HEK293 (cell line): ENCODE data around the gene ASTN2.

Experiments used
- CTCF ChIA-PET: fragments of 350-600 bp; formaldehyde crosslinking; extraction: SDS; loops from one replicate; lab custom pipeline; 2021; ENCODE audit warnings: antibody characterized with exemption; lab: Yijun Ruan, JAX
- POLR2A ChIA-PET: fragments of 300-600 bp; formaldehyde crosslinking; extraction: SDS; loops from one replicate; lab custom pipeline; 2020; ENCODE audit warnings: antibody characterized with exemption, inconsistent platforms; lab: Yijun Ruan, JAX
- H3K27ac ChIP-seq: fragments of 200-500 bp; sonication (Bioruptor generic); 2 replicates; pipeline ENCODE4 v1.5.1; 2014; ENCODE audit warnings: low read depth, low read length, control low read depth, inconsistent platforms; ENCODE audit errors: extremely low read depth
- H3K36me3 ChIP-seq, 2 experiments: fragments of 200-500 bp in 1 of 2; sonication (Bioruptor generic) in 1 of 2; 1 replicate in 1 of 2; 2 replicates in 1 of 2; pipeline ENCODE4 v1.5.1; 2014 to 2017; ENCODE audit warnings: inconsistent platforms in 2 of 2, low read length in 2 of 2; ENCODE audit not compliant: control insufficient read depth in 2 of 2, insufficient read depth in 1 of 2
- H3K4me1 ChIP-seq: fragments of 200-500 bp; sonication (Bioruptor generic); 2 replicates; pipeline ENCODE4 v1.5.1; 2014; ENCODE audit warnings: mild to moderate bottlenecking, low read length, inconsistent platforms; ENCODE audit not compliant: control insufficient read depth, insufficient read depth
- H3K4me3 ChIP-seq: 2 replicates; pipeline ENCODE4 v1.5.1; 2011; ENCODE audit warnings: low read depth, mild to moderate bottlenecking, control low read depth, low read length, moderate library complexity
- H3K9me3 ChIP-seq: fragments of 200-500 bp; sonication (Bioruptor generic); 2 replicates; pipeline ENCODE4 v1.5.1; 2014; ENCODE audit warnings: low read depth, low read length, inconsistent platforms; ENCODE audit not compliant: control insufficient read depth, insufficient read depth
- GLI4 ChIP-seq: fragments of 450-650 bp; formaldehyde crosslinking; IDR thresholded peaks from 2 replicates; pipeline ENCODE4 v1.5.1; 2016; ENCODE audit warnings: missing biosample characterization, missing genetic modification characterization
- KLF10 ChIP-seq: fragments of 450-650 bp; IDR thresholded peaks from 2 replicates; pipeline ENCODE4 v1.5.1; 2018; ENCODE audit warnings: missing biosample characterization, mild to moderate bottlenecking, missing genetic modification characterization
- KLF9 ChIP-seq: fragments of 450-650 bp; formaldehyde crosslinking; IDR thresholded peaks from 2 replicates; pipeline ENCODE4 v1.5.1; 2016; ENCODE audit warnings: missing biosample characterization, missing genetic modification characterization, low read depth
- REST ChIP-seq: fragments of 450-650 bp; formaldehyde crosslinking; IDR thresholded peaks from 2 replicates; pipeline ENCODE4 v1.5.1; 2016; ENCODE audit warnings: missing biosample characterization, missing genetic modification characterization
- SP3 ChIP-seq: fragments of 450-650 bp; formaldehyde crosslinking; IDR thresholded peaks from 2 replicates; pipeline ENCODE4 v1.5.1; 2016; ENCODE audit warnings: missing biosample characterization, missing genetic modification characterization
- TCF7L2 ChIP-seq: IDR thresholded peaks from 2 replicates; pipeline ENCODE4 v1.6.1; 2011; ENCODE audit warnings: low read depth, mild to moderate bottlenecking, inconsistent platforms, low read length, moderate library complexity, borderline replicate concordance
- TRIM28 ChIP-seq: IDR thresholded peaks from 2 replicates; pipeline ENCODE4 v1.6.1; 2011; ENCODE audit warnings: low read length, control low read depth, borderline replicate concordance
- YY1 ChIP-seq: fragments of 450-650 bp; formaldehyde crosslinking; IDR thresholded peaks from 2 replicates; pipeline ENCODE4 v1.5.1; 2018; ENCODE audit warnings: missing biosample characterization, missing genetic modification characterization
- ZBTB21 ChIP-seq: fragments of 450-650 bp; formaldehyde crosslinking; IDR thresholded peaks from 2 replicates; pipeline ENCODE4 v1.5.1; 2017; ENCODE audit warnings: missing biosample characterization, missing genetic modification characterization
- ZBTB8A ChIP-seq: fragments of 450-650 bp; formaldehyde crosslinking; IDR thresholded peaks from 2 replicates; pipeline ENCODE4 v1.5.1; 2016; ENCODE audit warnings: missing biosample characterization, missing genetic modification characterization
- ZEB2 ChIP-seq: fragments of 450-650 bp; formaldehyde crosslinking; IDR thresholded peaks from 2 replicates; pipeline ENCODE4 v1.5.1; 2016; ENCODE audit warnings: missing biosample characterization, missing genetic modification characterization
- ZFP69B ChIP-seq: fragments of 450-650 bp; formaldehyde crosslinking; IDR thresholded peaks from 2 replicates; pipeline ENCODE4 v1.5.1; 2016; ENCODE audit warnings: missing biosample characterization, missing genetic modification characterization
- ZNF146 ChIP-seq: fragments of 450-650 bp; formaldehyde crosslinking; IDR thresholded peaks from 2 replicates; pipeline ENCODE4 v1.5.1; 2016; ENCODE audit warnings: missing biosample characterization, missing genetic modification characterization
- ZNF169 ChIP-seq: fragments of 450-650 bp; formaldehyde crosslinking; IDR thresholded peaks from 2 replicates; pipeline ENCODE4 v1.5.1; 2016; ENCODE audit warnings: missing biosample characterization, missing genetic modification characterization
- ZNF174 ChIP-seq: fragments of 450-650 bp; formaldehyde crosslinking; IDR thresholded peaks from 2 replicates; pipeline ENCODE4 v1.5.0; 2017; ENCODE audit warnings: missing biosample characterization, mild to moderate bottlenecking, missing genetic modification characterization
- ZNF184 ChIP-seq: fragments of 450-650 bp; IDR thresholded peaks from 2 replicates; pipeline ENCODE4 v1.5.1; 2018; ENCODE audit warnings: missing biosample characterization, mild to moderate bottlenecking, missing genetic modification characterization
- ZNF19 ChIP-seq: fragments of 450-650 bp; formaldehyde crosslinking; IDR thresholded peaks from 2 replicates; pipeline ENCODE4; 2016; ENCODE audit warnings: missing biosample characterization, missing genetic modification characterization, low read depth
- ZNF23 ChIP-seq: fragments of 450-650 bp; formaldehyde crosslinking; IDR thresholded peaks from 2 replicates; pipeline ENCODE4 v1.5.1; 2016; ENCODE audit warnings: missing biosample characterization, missing genetic modification characterization, borderline replicate concordance
- ZNF404 ChIP-seq: fragments of 450-650 bp; formaldehyde crosslinking; IDR thresholded peaks from 2 replicates; pipeline ENCODE4 v1.5.1; 2017; ENCODE audit warnings: missing biosample characterization, missing genetic modification characterization
- ZNF416 ChIP-seq: fragments of 450-650 bp; formaldehyde crosslinking; IDR thresholded peaks from 2 replicates; pipeline ENCODE4 v1.5.1; 2016; ENCODE audit warnings: missing biosample characterization, missing genetic modification characterization
- ZNF521 ChIP-seq: fragments of 450-650 bp; formaldehyde crosslinking; IDR thresholded peaks from 2 replicates; pipeline ENCODE4 v1.5.1; 2017; ENCODE audit warnings: missing biosample characterization, mild to moderate bottlenecking, missing genetic modification characterization
- ZNF548 ChIP-seq: fragments of 450-650 bp; formaldehyde crosslinking; IDR thresholded peaks from 2 replicates; pipeline ENCODE4 v1.5.1; 2016; ENCODE audit warnings: missing biosample characterization, missing genetic modification characterization
- ZNF558 ChIP-seq: fragments of 450-650 bp; formaldehyde crosslinking; IDR thresholded peaks from 2 replicates; pipeline ENCODE4 v1.5.1; 2016; ENCODE audit warnings: missing biosample characterization, missing genetic modification characterization
- ZNF580 ChIP-seq: fragments of 450-650 bp; formaldehyde crosslinking; IDR thresholded peaks from 2 replicates; pipeline ENCODE4 v1.5.1; 2016; ENCODE audit warnings: missing biosample characterization, missing genetic modification characterization
- ZNF600 ChIP-seq: fragments of 450-650 bp; formaldehyde crosslinking; IDR thresholded peaks from 2 replicates; pipeline ENCODE4 v1.5.1; 2016; ENCODE audit warnings: missing biosample characterization, missing genetic modification characterization
- ZNF626 ChIP-seq: fragments of 450-650 bp; sonication (Bioruptor Pico); formaldehyde crosslinking; IDR thresholded peaks from 2 replicates; pipeline ENCODE4 v1.5.1; 2018; ENCODE audit warnings: missing biosample characterization, missing genetic modification characterization, inconsistent platforms
- ZNF670 ChIP-seq: fragments of 450-650 bp; formaldehyde crosslinking; IDR thresholded peaks from 2 replicates; pipeline ENCODE4 v1.5.1; 2016; ENCODE audit warnings: missing biosample characterization, missing genetic modification characterization, low read depth
- ZNF791 ChIP-seq: fragments of 450-650 bp; formaldehyde crosslinking; IDR thresholded peaks from 2 replicates; pipeline ENCODE4 v1.5.1; 2016; ENCODE audit warnings: missing biosample characterization, missing genetic modification characterization
- ZSCAN16 ChIP-seq: fragments of 450-650 bp; formaldehyde crosslinking; IDR thresholded peaks from 2 replicates; pipeline ENCODE4 v1.5.1; 2016; ENCODE audit warnings: missing biosample characterization, missing genetic modification characterization
- ZSCAN30 ChIP-seq: fragments of 450-650 bp; IDR thresholded peaks from 2 replicates; pipeline ENCODE4 v1.5.1; 2018; ENCODE audit warnings: missing biosample characterization, mild to moderate bottlenecking, missing genetic modification characterization, moderate library complexity
- TF ChIP-seq, protein P1 (sequence below): fragments of 450-650 bp; formaldehyde crosslinking; IDR thresholded peaks from 2 replicates; pipeline ENCODE4 v1.5.1; 2017; ENCODE audit warnings: missing biosample characterization, missing genetic modification characterization

Gene ASTN2

DNA sequence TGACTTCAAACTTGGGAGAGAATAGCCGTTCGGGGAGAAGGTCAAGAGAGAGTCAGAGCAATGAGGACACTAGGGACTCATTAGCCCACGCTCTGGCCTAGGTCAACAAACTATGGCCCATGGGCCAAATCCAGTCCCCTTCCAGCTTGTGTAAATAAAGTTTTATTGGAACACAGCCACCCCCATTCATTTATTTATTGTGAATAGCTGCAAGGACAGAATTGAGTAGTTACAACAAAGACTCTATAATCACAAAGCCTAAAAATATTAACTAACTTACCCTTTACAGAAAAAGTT lies 760.9 kb downstream of the ASTN2 start:
- no peaks in the 10 kb centered on the region for H3K4me1 ChIP-seq
- no peak overlapping the region for H3K4me3 ChIP-seq
- no peaks in the 10 kb centered on the region for H3K36me3 ChIP-seq
- TF ChIP-seq ZNF19 (tag by site-specific recombination) (no peak), ZNF184 (tag by site-specific recombination) (no peak), ZSCAN30 (tag by site-specific recombination) (no peak), ZNF558 (tag by site-specific recombination) (no peak), ZBTB8A (no peak), KLF10 (tag by site-specific recombination) (no peak), ZNF791 (tag by site-specific recombination) (no peak), ZNF521 (tag by site-specific recombination) (no peak), ZNF600 (tag by site-specific recombination) (no peak), ZEB2 (no peak), SP3 (no peak), ZNF416 (tag by site-specific recombination) (no peak), ZNF580 (tag by site-specific recombination) (no peak), ZBTB21 (tag by site-specific recombination) (no peak)
- H3K27ac ChIP-seq, result no peak overlapping the region
- ChIA-PET POLR2A (no interaction called here), CTCF (interaction anchor here (0.6 kb wide), 1 partner anchor 116 kb away, joined by 4 read pairs; no protein-coding TSS in a partner anchor)
- no peaks in the 10 kb centered on the region for H3K9me3 ChIP-seq

DNA sequence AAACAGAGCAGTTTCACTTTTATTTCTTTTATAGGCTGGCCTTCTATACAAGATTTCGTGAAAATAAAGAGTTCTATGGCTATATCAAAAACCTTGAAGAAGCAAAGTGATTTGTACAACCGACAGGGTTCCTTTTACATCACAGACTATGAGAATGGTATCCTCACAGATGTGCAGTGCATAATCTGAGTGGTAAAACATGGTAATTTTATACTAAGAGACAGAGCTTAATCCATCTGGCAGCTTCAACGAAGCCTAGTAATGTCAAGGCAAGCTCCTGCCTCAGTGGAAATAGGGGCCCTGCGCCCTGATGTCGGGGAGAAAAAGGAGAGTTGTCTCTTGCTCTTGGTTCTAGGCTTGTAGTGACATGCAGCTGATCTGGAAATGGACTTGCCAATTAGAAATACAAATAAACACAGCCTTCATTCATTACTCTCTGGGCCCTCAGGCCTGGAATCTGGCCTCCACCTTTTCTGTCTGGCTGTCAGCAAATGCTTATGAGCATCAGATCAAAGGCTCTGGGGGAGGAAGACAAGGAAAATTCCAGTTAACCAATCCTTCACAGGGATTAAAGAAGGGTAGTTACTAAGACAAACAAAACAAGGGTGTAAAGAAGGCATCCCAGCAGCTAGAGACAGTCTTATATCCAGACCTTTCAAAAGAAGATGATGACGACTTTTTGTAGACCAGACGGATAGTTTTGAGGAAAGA lies 761.4 kb downstream of the ASTN2 start:
- H3K4me1 ChIP-seq, result no peaks in the 10 kb centered on the region
- ChIA-PET CTCF (no interaction called here), POLR2A (no interaction called here)
- H3K36me3 ChIP-seq, result no peaks in the 10 kb centered on the region
- no peak overlapping the region for H3K27ac ChIP-seq
- no peak overlapping the region for H3K4me3 ChIP-seq
- TF ChIP-seq ZNF626 (tag by site-specific recombination) (no peak), TRIM28 (peak; percentile 11; the same call in 1 of the 2 replicates), TCF7L2 (peak; percentile 94)
- no peaks in the 10 kb centered on the region for H3K9me3 ChIP-seq

DNA sequence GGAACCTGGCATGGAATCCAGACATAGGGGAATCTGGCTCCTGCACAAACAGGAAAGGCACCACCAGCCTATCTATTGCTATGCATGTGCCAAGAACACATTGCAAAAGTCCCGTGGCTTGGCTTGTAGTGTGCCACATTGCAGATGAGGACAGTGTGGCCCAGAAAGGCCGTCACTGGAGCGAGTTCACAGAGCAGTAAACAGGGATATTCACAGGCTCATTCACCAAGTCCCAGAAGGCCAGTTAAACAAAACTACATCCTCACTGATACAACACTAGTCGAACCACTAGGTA lies 767.4 kb downstream of the ASTN2 start:
- Histone ChIP-seq H3K36me3 (no peaks in the 10 kb centered on the region), H3K4me3 (no peak overlapping the region), H3K9me3 (no peaks in the 10 kb centered on the region), H3K27ac (no peak overlapping the region), H3K4me1 (no peaks in the 10 kb centered on the region)
- ChIA-PET CTCF (interaction anchor here (0.6 to 2.7 kb wide), 15 partner anchors 10 to 1057 kb away, joined by 3 to 19 read pairs (median 4); no protein-coding TSS in a partner anchor), POLR2A (no interaction called here)
- TF ChIP-seq ZNF23 (tag by site-specific recombination), result no peak
- TF ChIP-seq ZNF174 (tag by site-specific recombination), result no peak
- TF ChIP-seq ZNF404 (tag by site-specific recombination), result no peak
- TF ChIP-seq ZNF146 (tag by site-specific recombination), result no peak
- TF ChIP-seq ZNF169, result no peak
- TF ChIP-seq REST (tag by site-specific recombination), result no peak
- TF ChIP-seq GLI4 (tag by site-specific recombination), result no peak
- TF ChIP-seq ZFP69B (tag by site-specific recombination), result no peak
- no peak for TF ChIP-seq ZNF548 (tag by site-specific recombination)
- no peak for TF ChIP-seq ZBTB21 (tag by site-specific recombination)
- no peak for TF ChIP-seq KLF9 (tag by site-specific recombination)
- TF ChIP-seq ZNF670 (tag by site-specific recombination), result no peak
- TF ChIP-seq, protein P1, sequence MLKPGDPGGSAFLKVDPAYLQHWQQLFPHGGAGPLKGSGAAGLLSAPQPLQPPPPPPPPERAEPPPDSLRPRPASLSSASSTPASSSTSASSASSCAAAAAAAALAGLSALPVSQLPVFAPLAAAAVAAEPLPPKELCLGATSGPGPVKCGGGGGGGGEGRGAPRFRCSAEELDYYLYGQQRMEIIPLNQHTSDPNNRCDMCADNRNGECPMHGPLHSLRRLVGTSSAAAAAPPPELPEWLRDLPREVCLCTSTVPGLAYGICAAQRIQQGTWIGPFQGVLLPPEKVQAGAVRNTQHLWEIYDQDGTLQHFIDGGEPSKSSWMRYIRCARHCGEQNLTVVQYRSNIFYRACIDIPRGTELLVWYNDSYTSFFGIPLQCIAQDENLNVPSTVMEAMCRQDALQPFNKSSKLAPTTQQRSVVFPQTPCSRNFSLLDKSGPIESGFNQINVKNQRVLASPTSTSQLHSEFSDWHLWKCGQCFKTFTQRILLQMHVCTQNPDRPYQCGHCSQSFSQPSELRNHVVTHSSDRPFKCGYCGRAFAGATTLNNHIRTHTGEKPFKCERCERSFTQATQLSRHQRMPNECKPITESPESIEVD (tag by site-specific recombination), result no peak
- TF ChIP-seq ZNF184 (tag by site-specific recombination), result no peak
- TF ChIP-seq YY1 (tag by site-specific recombination), result no peak
- TF ChIP-seq ZSCAN16 (tag by site-specific recombination), result no peak
